Activated gamma-delta T cell (primary cell): ENCODE measurements around the gene TMOD2.
"Not testable (repeated sequence)": the region's sequence is repeated elsewhere in the genome, so short reads cannot be mapped to it uniquely, and the experiment has no call there.

Experiments used
- DNase-seq: peaks from one replicate; lab custom pipeline; 2025; lab: John Stamatoyannopoulos, UW

Gene TMOD2

GRCh38 chr15:51774916-51775315 is 23.5 kb downstream of the TMOD2 start:
- DNase-seq = no peak

GRCh38 chr15:51775967-51776816 is 24.8 kb downstream of the TMOD2 start:
- no peak for DNase-seq

GRCh38 chr15:51776952-51777569 is 25.7 kb downstream of the TMOD2 start:
- no peak for DNase-seq

GRCh38 chr15:51780636-51781035 is 29.2 kb downstream of the TMOD2 start:
- no peak for DNase-seq

- DNase-seq = no peak
Measured at GRCh38 chr15:51781506-51781905, 30.1 kb downstream of the TMOD2 start.

- no peak for DNase-seq
Measured at GRCh38 chr15:51782357-51782896, 31.0 kb downstream of the TMOD2 start.

GRCh38 chr15:51783967-51784366 is 32.6 kb downstream of the TMOD2 start:
- no peak for DNase-seq

- not testable (repeated sequence) for DNase-seq
Measured at GRCh38 chr15:51787130-51787529, 35.7 kb downstream of the TMOD2 start.

- not testable (repeated sequence) for DNase-seq
Measured at GRCh38 chr15:51792474-51792873, 41.1 kb downstream of the TMOD2 start.

- DNase-seq = no peak
Measured at GRCh38 chr15:51793521-51794305, 42.3 kb downstream of the TMOD2 start.

- DNase-seq = no peak
Measured at GRCh38 chr15:51796847-51797401, 45.5 kb downstream of the TMOD2 start.

GRCh38 chr15:51798281-51798680 is 46.9 kb downstream of the TMOD2 start:
- no peak for DNase-seq

- no peak for DNase-seq
Measured at GRCh38 chr15:51799282-51800252, 48.2 kb downstream of the TMOD2 start.

GRCh38 chr15:51801391-51801835 is 50.0 kb downstream of the TMOD2 start:
- no peak for DNase-seq

GRCh38 chr15:51802593-51802992 is 51.2 kb downstream of the TMOD2 start:
- no peak for DNase-seq

- DNase-seq = no peak
Measured at GRCh38 chr15:51803965-51804364, 52.6 kb downstream of the TMOD2 start.

- no peak for DNase-seq
Measured at GRCh38 chr15:51806123-51806522, 54.7 kb downstream of the TMOD2 start.

- no peak for DNase-seq
Measured at GRCh38 chr15:51809457-51809856, 58.1 kb downstream of the TMOD2 start.

- DNase-seq = no peak
Measured at GRCh38 chr15:51812598-51812997, 61.2 kb downstream of the TMOD2 start.

GRCh38 chr15:51814606-51815005 is 63.2 kb downstream of the TMOD2 start:
- no peak for DNase-seq

- no peak for DNase-seq
Measured at GRCh38 chr15:51816611-51817010, 65.2 kb downstream of the TMOD2 start.
